ENCODE results near the gene KRT81. TPM values are rescaled to one million over a fixed set of nuclear protein-coding genes. Genes with fewer than 3 reads are reported as not detected.

KRT81 gene
- total RNA-seq, 1 donor from 2014 or later, result 1.2 TPM

DNA sequence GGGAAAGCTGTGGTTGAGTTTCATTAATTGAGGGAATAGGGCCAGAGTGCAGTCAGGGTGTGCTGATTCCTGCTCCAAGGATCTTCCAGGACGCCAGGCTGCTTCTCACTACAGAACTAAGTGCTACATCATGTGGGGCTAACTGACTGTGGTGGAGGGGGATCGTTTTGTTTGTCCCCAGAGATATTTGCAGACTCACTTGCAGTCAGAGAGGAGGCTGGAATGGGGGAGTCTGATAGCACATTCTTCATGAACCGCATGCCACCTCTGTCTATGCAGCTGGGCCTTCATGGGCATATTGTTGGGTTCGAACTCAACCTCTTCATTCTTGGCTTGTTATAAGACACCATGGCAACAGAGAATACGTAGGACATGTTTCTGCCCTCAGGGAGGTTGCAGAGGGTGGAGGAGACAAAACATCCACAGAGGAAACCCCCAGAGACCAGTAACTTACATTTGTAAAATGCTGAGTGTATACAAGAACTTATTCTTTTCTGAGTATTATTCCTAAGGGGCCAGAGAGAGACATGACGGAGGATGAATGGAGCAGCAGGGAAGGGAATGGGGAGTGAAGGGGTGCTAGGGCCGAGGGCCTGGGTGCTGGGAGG lies 45.3 kb downstream of the KRT81 start:
- Histone ChIP-seq H3K4me2 (ENCODE audit: low read length) (no peak overlapping the region), H3K9ac (ENCODE audit: low read length) (no peak overlapping the region), H3K27me3 (ENCODE audit: insufficient read depth, low read length) (peaks cover 2% of the 10 kb centered on the region), H3K9me3 (ENCODE audit: insufficient read depth, low read depth, low read length) (no peaks in the 10 kb centered on the region), H3K4me1 (ENCODE audit: insufficient read depth, low read length) (peaks cover 30% of the 10 kb centered on the region), H3K4me3 (ENCODE audit: insufficient read depth, low read depth, low read length) (no peak overlapping the region), H2AFZ (ENCODE audit: low read depth, low read length) (no peak overlapping the region), H3K79me2 (ENCODE audit: insufficient read depth, low read length) (no peaks in the 10 kb centered on the region), H4K20me1 (ENCODE audit: insufficient read depth, low read length) (no peaks in the 10 kb centered on the region), H3K36me3 (ENCODE audit: insufficient read depth, low read length) (no peaks in the 10 kb centered on the region), H3K27ac (ENCODE audit: low read depth, low read length) (no peak overlapping the region)
- peaks cover 41% of the 10 kb centered on the region for H3K27me3 Mint-ChIP-seq (ENCODE audit: low read depth, unreplicated experiment)
- H3K4me3 Mint-ChIP-seq (ENCODE audit: unreplicated experiment), result no peak overlapping the region
- no peak for DNase-seq (ENCODE audit: low read depth)
- FAIRE-seq, result no peak
- TF ChIP-seq EZH2 (IDR thresholded peaks at IDR 0.05; ENCODE audit: insufficient read depth, low read length) (no peak), CTCF (IDR thresholded peaks at IDR 0.05; ENCODE audit: insufficient read depth, low read depth, low read length) (no peak)
- H3K27ac Mint-ChIP-seq (ENCODE audit: unreplicated experiment), result peak overlapping the region; percentile 44
- peaks cover 12% of the 10 kb centered on the region for H3K36me3 Mint-ChIP-seq (ENCODE audit: low read depth, unreplicated experiment)
- H3K9me3 Mint-ChIP-seq (ENCODE audit: unreplicated experiment), result peaks cover 4% of the 10 kb centered on the region
- H3K4me1 Mint-ChIP-seq (ENCODE audit: low read depth, unreplicated experiment), result peaks cover 38% of the 10 kb centered on the region

DNA sequence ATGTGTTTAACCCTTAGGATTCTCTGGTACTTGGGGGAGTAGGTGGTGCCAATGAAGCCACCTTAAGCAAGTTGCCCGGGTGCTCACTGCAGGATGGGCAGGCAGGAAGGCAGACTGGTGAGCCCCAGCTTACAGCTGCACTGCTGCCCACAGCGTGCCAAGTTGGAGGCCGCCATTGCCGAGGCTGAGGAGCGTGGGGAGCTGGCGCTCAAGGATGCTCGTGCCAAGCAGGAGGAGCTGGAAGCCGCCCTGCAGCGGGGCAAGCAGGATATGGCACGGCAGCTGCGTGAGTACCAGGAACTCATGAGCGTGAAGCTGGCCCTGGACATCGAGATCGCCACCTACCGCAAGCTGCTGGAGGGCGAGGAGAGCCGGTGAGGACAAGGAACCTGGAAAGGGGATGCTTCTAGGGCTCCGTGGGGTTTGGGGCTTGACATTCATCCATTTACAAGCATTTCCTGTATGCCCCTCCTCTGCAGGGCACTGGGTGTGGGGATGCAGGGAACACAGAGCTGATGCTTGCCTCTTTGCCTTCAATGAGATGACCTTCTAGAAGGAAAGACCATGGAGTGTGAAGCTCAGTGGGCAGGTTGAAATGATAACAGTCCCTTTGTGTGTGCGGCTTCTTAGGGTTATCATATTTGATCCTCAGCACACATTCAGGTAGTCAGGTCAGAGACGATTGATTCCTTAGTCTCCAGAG lies 45.9 kb downstream of the KRT81 start:
- no peak overlapping the region for H3K27ac ChIP-seq (ENCODE audit: low read depth, low read length)
- H2AFZ ChIP-seq (ENCODE audit: low read depth, low read length), result no peak overlapping the region
- Mint-ChIP-seq H3K9me3 (ENCODE audit: unreplicated experiment) (peaks cover 4% of the 10 kb centered on the region), H3K4me1 (ENCODE audit: low read depth, unreplicated experiment) (peaks cover 38% of the 10 kb centered on the region), H3K4me3 (ENCODE audit: unreplicated experiment) (no peak overlapping the region), H3K27ac (ENCODE audit: unreplicated experiment) (peak overlapping the region; percentile 44), H3K27me3 (ENCODE audit: low read depth, unreplicated experiment) (peaks cover 38% of the 10 kb centered on the region), H3K36me3 (ENCODE audit: low read depth, unreplicated experiment) (peaks cover 12% of the 10 kb centered on the region)
- no peak overlapping the region for H3K9ac ChIP-seq (ENCODE audit: low read length)
- H3K4me1 ChIP-seq (ENCODE audit: insufficient read depth, low read length), result peaks cover 30% of the 10 kb centered on the region
- H3K4me2 ChIP-seq (ENCODE audit: low read length), result no peak overlapping the region
- no peaks in the 10 kb centered on the region for H3K79me2 ChIP-seq (ENCODE audit: insufficient read depth, low read length)
- H3K36me3 ChIP-seq (ENCODE audit: insufficient read depth, low read length), result no peaks in the 10 kb centered on the region
- DNase-seq (ENCODE audit: low read depth) (no peak), FAIRE-seq (no peak)
- no peaks in the 10 kb centered on the region for H3K9me3 ChIP-seq (ENCODE audit: insufficient read depth, low read depth, low read length)
- H3K4me3 ChIP-seq (ENCODE audit: insufficient read depth, low read depth, low read length), result no peak overlapping the region
- no peak for TF ChIP-seq EZH2 (IDR thresholded peaks at IDR 0.05; ENCODE audit: insufficient read depth, low read length)
- TF ChIP-seq CTCF (IDR thresholded peaks at IDR 0.05; ENCODE audit: insufficient read depth, low read depth, low read length), result no peak
- H3K27me3 ChIP-seq (ENCODE audit: insufficient read depth, low read length), result no peaks in the 10 kb centered on the region
- H4K20me1 ChIP-seq (ENCODE audit: insufficient read depth, low read length), result no peaks in the 10 kb centered on the region

DNA sequence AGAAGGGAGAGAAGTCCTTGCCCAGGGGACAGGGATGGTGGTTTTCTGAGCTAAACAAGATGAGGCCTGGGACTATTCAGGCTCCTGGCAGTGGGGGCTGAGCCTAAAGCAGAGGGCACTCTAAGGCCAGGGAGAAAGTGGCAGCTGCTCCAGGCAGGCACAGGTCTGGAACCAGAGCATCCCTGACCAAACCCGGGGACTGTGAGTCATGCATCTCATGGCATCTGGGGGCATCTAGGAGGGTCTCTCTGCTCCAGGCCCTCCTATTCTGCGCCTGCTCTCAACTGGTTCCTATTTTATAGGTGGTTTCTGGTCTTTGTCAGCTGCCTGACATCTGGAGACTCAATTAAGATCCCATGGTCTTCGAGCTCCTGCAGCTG lies 46.7 kb downstream of the KRT81 start:
- Histone ChIP-seq H3K27me3 (ENCODE audit: insufficient read depth, low read length) (no peaks in the 10 kb centered on the region), H2AFZ (ENCODE audit: low read depth, low read length) (peak overlapping the region; percentile 76), H3K79me2 (ENCODE audit: insufficient read depth, low read length) (no peaks in the 10 kb centered on the region), H3K27ac (ENCODE audit: low read depth, low read length) (peak overlapping the region; percentile 70), H3K9ac (ENCODE audit: low read length) (peak overlapping the region; percentile 59), H3K4me3 (ENCODE audit: insufficient read depth, low read depth, low read length) (no peak overlapping the region), H3K36me3 (ENCODE audit: insufficient read depth, low read length) (no peaks in the 10 kb centered on the region), H4K20me1 (ENCODE audit: insufficient read depth, low read length) (no peaks in the 10 kb centered on the region), H3K4me1 (ENCODE audit: insufficient read depth, low read length) (peaks cover 30% of the 10 kb centered on the region), H3K9me3 (ENCODE audit: insufficient read depth, low read depth, low read length) (no peaks in the 10 kb centered on the region), H3K4me2 (ENCODE audit: low read length) (peak overlapping the region; percentile 74)
- Mint-ChIP-seq H3K27ac (ENCODE audit: unreplicated experiment) (no peak overlapping the region), H3K27me3 (ENCODE audit: low read depth, unreplicated experiment) (peaks cover 33% of the 10 kb centered on the region), H3K36me3 (ENCODE audit: low read depth, unreplicated experiment) (peaks cover 14% of the 10 kb centered on the region), H3K4me3 (ENCODE audit: unreplicated experiment) (no peak overlapping the region), H3K4me1 (ENCODE audit: low read depth, unreplicated experiment) (peaks cover 41% of the 10 kb centered on the region), H3K9me3 (ENCODE audit: unreplicated experiment) (peaks cover 4% of the 10 kb centered on the region)
- DNase-seq (ENCODE audit: low read depth) (no peak), FAIRE-seq (no peak)
- TF ChIP-seq CTCF (IDR thresholded peaks at IDR 0.05; ENCODE audit: insufficient read depth, low read depth, low read length) (no peak), EZH2 (IDR thresholded peaks at IDR 0.05; ENCODE audit: insufficient read depth, low read length) (no peak)

Measured in astrocyte (in vitro differentiated cells and primary cell).